Measurements from ENCODE around the gene PGBD1. TPM values are rescaled to one million over a fixed set of nuclear protein-coding genes. Genes with fewer than 3 reads are reported as not detected.

PGBD1 gene
- total and polyA plus RNA-seq, 2 of the 13 experiments (the other 11 are each of a cell fraction or from before 2014, with no cell fraction given): 3.6 to 6.9 TPM

- 0 out of 2 replicates have a peak, but pooled peaks have one; percentile 47 for TF ChIP-seq ETS1 (CRISPR knock-in tag; IDR thresholded peaks at IDR 0.05)
- peak; percentile 62 for TF ChIP-seq ZNF503 (CRISPR knock-in tag; IDR thresholded peaks at IDR 0.05)
- TF ChIP-seq RXRB (CRISPR knock-in tag; IDR thresholded peaks at IDR 0.05; ENCODE audit: borderline replicate concordance): peak; percentile 57
- peak; percentile 18 to 34; a peak in 1 of 4 replicates for TF ChIP-seq EP300 (IDR thresholded peaks at IDR 0.05; ENCODE audit: low read depth in 2 of 2, low read length in 2 of 2)
- TF ChIP-seq EP300 (CRISPR knock-in tag; IDR thresholded peaks at IDR 0.05; ENCODE audit: borderline replicate concordance): peak; percentile 62
- no peak for TF ChIP-seq MATR3 (CRISPR knock-in tag; IDR thresholded peaks at IDR 0.05)
- no peak for TF ChIP-seq HNRNPK (IDR thresholded peaks at IDR 0.05; ENCODE audit: low read depth, low read length, poor library complexity, severe bottlenecking)
- TF ChIP-seq ZNF24 (IDR thresholded peaks at IDR 0.05): no peak
- peak; percentile 83 for TF ChIP-seq ZFP91 (CRISPR knock-in tag; IDR thresholded peaks at IDR 0.05; ENCODE audit: borderline replicate concordance)
- no peak for TF ChIP-seq ZHX2 (IDR thresholded peaks at IDR 0.05; ENCODE audit: low read depth)
- TF ChIP-seq ZHX2 (CRISPR knock-in tag; IDR thresholded peaks at IDR 0.05; ENCODE audit: borderline replicate concordance): peak; percentile 4; the same call in 1 of the 2 replicates
- peak; percentile 58; the same call in 1 of the 2 replicates for TF ChIP-seq MXD4 (CRISPR knock-in tag; IDR thresholded peaks at IDR 0.05)
- TF ChIP-seq ZNF207 (IDR thresholded peaks at IDR 0.05; ENCODE audit: borderline replicate concordance): no peak
- TF ChIP-seq HHEX (CRISPR knock-in tag; IDR thresholded peaks at IDR 0.05): no peak
These were observed 54.4 kb downstream of the PGBD1 start, which contains the start of gene ZSCAN31 (continued) for GRCh38 chr6:28335564-28336283.

All from HepG2 (cell line).